Stomach (tissue), 4 donors: ENCODE results near the gene NXT1.

Experiments
- CTCF ChIP-seq, 7 experiments: fragments of 450-650 bp in 4 of 7; fragments of 200-600 bp in 3 of 7; sonication (generic) in 3 of 7; IDR thresholded peaks; one replicate each; pipeline ENCODE4 v1.5.1; 2016 to 2019; ENCODE audit warnings: antibody characterized with exemption in 7 of 7, control low read depth in 2 of 7, mild to moderate bottlenecking in 1 of 7
- POLR2A ChIP-seq, 4 donors: fragments of 450-650 bp; IDR thresholded peaks; one replicate each; pipeline ENCODE4 v1.6.1; 2016; ENCODE audit warnings: antibody characterized with exemption in 4 of 4, control low read depth in 2 of 4, mild to moderate bottlenecking in 1 of 4, moderate library complexity in 1 of 4

- TF ChIP-seq POLR2A (IDR thresholded peaks at IDR 0.05) = no peak
- TF ChIP-seq CTCF (IDR thresholded peaks at IDR 0.05) = no peak
Measured at GRCh38 chr20:23386304-23387117, 35.9 kb downstream of the NXT1 start.
